SK-N-SH treated with all-trans-retinoic acid at 6 μM for 48 hours (cell line): Measurements from ENCODE around the gene ZNF789.

Source experiments
- ATAC-seq: fragments of 200-7000 bp; cut with Tn5 transposase; 3 replicates; pipeline ENCODE4 v1.9.1; 2020; ENCODE audit warnings: mild to moderate bottlenecking, moderate library complexity
- BACH2 ChIP-seq: fragments of 250-450 bp; sonication (Bioruptor Pico); IDR thresholded peaks from 2 replicates; pipeline ENCODE4 v1.9.0; 2021; ENCODE audit warnings: mild to moderate bottlenecking, borderline replicate concordance
- CREB5 ChIP-seq: fragments of 250-450 bp; sonication (Bioruptor Pico); IDR thresholded peaks from 2 replicates; pipeline ENCODE4 v1.5.1; 2020; ENCODE audit warnings: low read depth, mild to moderate bottlenecking, moderate library complexity
- ESRRG ChIP-seq: fragments of 250-450 bp; sonication (Bioruptor Pico); IDR thresholded peaks from 2 replicates; pipeline ENCODE4 v1.6.1; 2021; ENCODE audit warnings: mild to moderate bottlenecking
- GLIS3 ChIP-seq: fragments of 250-450 bp; sonication (Bioruptor Pico); IDR thresholded peaks from 2 replicates; pipeline ENCODE4 v1.5.0; 2020; ENCODE audit warnings: mild to moderate bottlenecking, moderate library complexity
- ISL1 ChIP-seq: fragments of 250-450 bp; sonication (Bioruptor Pico); IDR thresholded peaks from 2 replicates; pipeline ENCODE4 v2.1.2; 2022; ENCODE audit warnings: mild to moderate bottlenecking, moderate library complexity
- OSR1 ChIP-seq: fragments of 250-450 bp; sonication (Bioruptor Pico); IDR thresholded peaks from 2 replicates; pipeline ENCODE4 v1.8.0; 2022; ENCODE audit warnings: moderate library complexity, mild to moderate bottlenecking, inconsistent platforms
- PPARA ChIP-seq: fragments of 250-450 bp; sonication (Bioruptor Pico); IDR thresholded peaks from 2 replicates; pipeline ENCODE4 v1.5.0; 2020; ENCODE audit warnings: mild to moderate bottlenecking, borderline replicate concordance
- RARB ChIP-seq: fragments of 250-450 bp; sonication (Bioruptor Pico); IDR thresholded peaks from 2 replicates; pipeline ENCODE4 v1.8.0; 2021; ENCODE audit warnings: mild to moderate bottlenecking, moderate library complexity
- SNAI2 ChIP-seq: fragments of 250-450 bp; sonication (Bioruptor Pico); IDR thresholded peaks from 2 replicates; pipeline ENCODE4 v1.5.0; 2020; ENCODE audit warnings: mild to moderate bottlenecking, moderate library complexity
- TCF4 ChIP-seq: fragments of 250-450 bp; sonication (Bioruptor Pico); IDR thresholded peaks from 2 replicates; pipeline ENCODE4 v1.8.0; 2021; ENCODE audit warnings: mild to moderate bottlenecking, moderate library complexity, borderline replicate concordance
- TOX ChIP-seq: fragments of 250-450 bp; sonication (Bioruptor Pico); IDR thresholded peaks from 2 replicates; pipeline ENCODE4 v1.8.0; 2021; ENCODE audit warnings: mild to moderate bottlenecking, moderate library complexity, borderline replicate concordance
- TSHZ2 ChIP-seq: fragments of 250-450 bp; sonication (Bioruptor Pico); IDR thresholded peaks from 2 replicates; pipeline ENCODE4 v1.5.0; 2020; ENCODE audit warnings: mild to moderate bottlenecking, moderate library complexity
- ZC3H10 ChIP-seq: fragments of 250-450 bp; sonication (Bioruptor Pico); IDR thresholded peaks from 2 replicates; pipeline ENCODE4 v1.5.1; 2021; ENCODE audit warnings: mild to moderate bottlenecking, moderate library complexity
- ZFP3 ChIP-seq: fragments of 250-450 bp; sonication (Bioruptor Pico); IDR thresholded peaks from 2 replicates; pipeline ENCODE4 v1.5.0; 2020; ENCODE audit warnings: mild to moderate bottlenecking, moderate library complexity
- ZFP30 ChIP-seq: fragments of 450-650 bp; formaldehyde crosslinking; IDR thresholded peaks from 2 replicates; pipeline ENCODE4 v1.5.0; 2022; ENCODE audit warnings: mild to moderate bottlenecking, moderate library complexity
- ZNF565 ChIP-seq: fragments of 450-650 bp; formaldehyde crosslinking; conservative IDR thresholded peaks from 2 replicates; pipeline ENCODE4 v1.5.0; 2020; ENCODE audit warnings: low read depth, mild to moderate bottlenecking, moderate library complexity
- ZNF8 ChIP-seq: fragments of 450-650 bp; formaldehyde crosslinking; IDR thresholded peaks from 2 replicates; pipeline ENCODE4 v1.5.0; 2020; ENCODE audit warnings: mild to moderate bottlenecking, moderate library complexity
- TF ChIP-seq, protein P1 (sequence below): fragments of 250-450 bp; sonication (Bioruptor Pico); IDR thresholded peaks from 2 replicates; pipeline ENCODE4 v1.8.0; 2020; ENCODE audit warnings: mild to moderate bottlenecking, moderate library complexity, borderline replicate concordance
- TF ChIP-seq, protein P2 (sequence below): fragments of 250-450 bp; sonication (Bioruptor Pico); IDR thresholded peaks from 2 replicates; pipeline ENCODE4 v1.8.0; 2021; ENCODE audit warnings: low read depth, mild to moderate bottlenecking, moderate library complexity, borderline replicate concordance
- TF ChIP-seq, protein P3 (sequence below): fragments of 250-450 bp; sonication (Bioruptor Pico); IDR thresholded peaks from 2 replicates; pipeline ENCODE4 v1.5.1; 2021; ENCODE audit warnings: mild to moderate bottlenecking, moderate library complexity

ZNF789 gene

GRCh38 chr7:99452541-99452940, 20.1 kb upstream of the ZNF789 start:
- TF ChIP-seq ISL1 (no peak), ESRRG (CRISPR knock-in tag) (no peak), TSHZ2 (CRISPR knock-in tag) (no peak), GLIS3 (CRISPR knock-in tag) (no peak)
- TF ChIP-seq, protein P1, sequence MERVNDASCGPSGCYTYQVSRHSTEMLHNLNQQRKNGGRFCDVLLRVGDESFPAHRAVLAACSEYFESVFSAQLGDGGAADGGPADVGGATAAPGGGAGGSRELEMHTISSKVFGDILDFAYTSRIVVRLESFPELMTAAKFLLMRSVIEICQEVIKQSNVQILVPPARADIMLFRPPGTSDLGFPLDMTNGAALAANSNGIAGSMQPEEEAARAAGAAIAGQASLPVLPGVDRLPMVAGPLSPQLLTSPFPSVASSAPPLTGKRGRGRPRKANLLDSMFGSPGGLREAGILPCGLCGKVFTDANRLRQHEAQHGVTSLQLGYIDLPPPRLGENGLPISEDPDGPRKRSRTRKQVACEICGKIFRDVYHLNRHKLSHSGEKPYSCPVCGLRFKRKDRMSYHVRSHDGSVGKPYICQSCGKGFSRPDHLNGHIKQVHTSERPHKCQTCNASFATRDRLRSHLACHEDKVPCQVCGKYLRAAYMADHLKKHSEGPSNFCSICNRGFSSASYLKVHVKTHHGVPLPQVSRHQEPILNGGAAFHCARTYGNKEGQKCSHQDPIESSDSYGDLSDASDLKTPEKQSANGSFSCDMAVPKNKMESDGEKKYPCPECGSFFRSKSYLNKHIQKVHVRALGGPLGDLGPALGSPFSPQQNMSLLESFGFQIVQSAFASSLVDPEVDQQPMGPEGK, result no peak

DNA sequence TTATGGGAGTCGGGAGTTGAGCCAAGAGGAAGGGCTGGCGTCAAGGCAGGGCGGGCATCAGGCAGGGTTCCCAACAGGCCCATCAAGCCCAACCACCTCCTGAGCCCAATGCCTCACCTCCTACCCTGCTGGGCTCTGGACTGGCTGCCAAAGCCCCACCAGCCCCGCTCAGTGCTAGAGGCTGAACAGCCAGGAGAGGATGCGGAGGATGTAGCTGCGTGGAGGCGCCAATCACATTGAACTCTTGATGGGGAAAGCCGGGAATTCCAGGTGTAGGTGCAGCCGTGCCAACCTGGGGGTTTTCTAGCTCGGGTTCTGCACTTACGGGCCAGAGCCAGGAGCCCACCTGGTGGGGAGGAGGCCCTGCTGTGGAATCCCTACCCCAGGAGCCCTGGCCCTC, 19.6 kb upstream of the ZNF789 start:
- no peak for ATAC-seq
- TF ChIP-seq CREB5 (CRISPR knock-in tag), result no peak
- TF ChIP-seq GLIS3 (CRISPR knock-in tag), result no peak
- TF ChIP-seq PPARA, result no peak
- TF ChIP-seq ZFP30 (CRISPR knock-in tag), result no peak
- TF ChIP-seq RARB (CRISPR knock-in tag), result no peak
- TF ChIP-seq, protein P2, sequence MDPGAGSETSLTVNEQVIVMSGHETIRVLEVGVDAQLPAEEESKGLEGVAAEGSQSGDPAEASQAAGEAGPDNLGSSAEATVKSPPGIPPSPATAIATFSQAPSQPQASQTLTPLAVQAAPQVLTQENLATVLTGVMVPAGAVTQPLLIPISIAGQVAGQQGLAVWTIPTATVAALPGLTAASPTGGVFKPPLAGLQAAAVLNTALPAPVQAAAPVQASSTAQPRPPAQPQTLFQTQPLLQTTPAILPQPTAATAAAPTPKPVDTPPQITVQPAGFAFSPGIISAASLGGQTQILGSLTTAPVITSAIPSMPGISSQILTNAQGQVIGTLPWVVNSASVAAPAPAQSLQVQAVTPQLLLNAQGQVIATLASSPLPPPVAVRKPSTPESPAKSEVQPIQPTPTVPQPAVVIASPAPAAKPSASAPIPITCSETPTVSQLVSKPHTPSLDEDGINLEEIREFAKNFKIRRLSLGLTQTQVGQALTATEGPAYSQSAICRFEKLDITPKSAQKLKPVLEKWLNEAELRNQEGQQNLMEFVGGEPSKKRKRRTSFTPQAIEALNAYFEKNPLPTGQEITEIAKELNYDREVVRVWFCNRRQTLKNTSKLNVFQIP (CRISPR knock-in tag), result no peak
- no peak for TF ChIP-seq ZNF8 (CRISPR knock-in tag)
- no peak for TF ChIP-seq ESRRG (CRISPR knock-in tag)
- no peak for TF ChIP-seq ZFP3 (CRISPR knock-in tag)
- TF ChIP-seq, protein P3, sequence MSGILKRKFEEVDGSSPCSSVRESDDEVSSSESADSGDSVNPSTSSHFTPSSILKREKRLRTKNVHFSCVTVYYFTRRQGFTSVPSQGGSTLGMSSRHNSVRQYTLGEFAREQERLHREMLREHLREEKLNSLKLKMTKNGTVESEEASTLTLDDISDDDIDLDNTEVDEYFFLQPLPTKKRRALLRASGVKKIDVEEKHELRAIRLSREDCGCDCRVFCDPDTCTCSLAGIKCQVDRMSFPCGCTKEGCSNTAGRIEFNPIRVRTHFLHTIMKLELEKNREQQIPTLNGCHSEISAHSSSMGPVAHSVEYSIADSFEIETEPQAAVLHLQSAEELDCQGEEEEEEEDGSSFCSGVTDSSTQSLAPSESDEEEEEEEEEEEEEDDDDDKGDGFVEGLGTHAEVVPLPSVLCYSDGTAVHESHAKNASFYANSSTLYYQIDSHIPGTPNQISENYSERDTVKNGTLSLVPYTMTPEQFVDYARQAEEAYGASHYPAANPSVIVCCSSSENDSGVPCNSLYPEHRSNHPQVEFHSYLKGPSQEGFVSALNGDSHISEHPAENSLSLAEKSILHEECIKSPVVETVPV, result no peak
- TF ChIP-seq ZNF565 (CRISPR knock-in tag), result no peak
- TF ChIP-seq, protein P1, result no peak
- TF ChIP-seq ZC3H10, result no peak
- TF ChIP-seq TCF4 (CRISPR knock-in tag), result no peak
- no peak for TF ChIP-seq TOX (CRISPR knock-in tag)
- no peak for TF ChIP-seq OSR1
- TF ChIP-seq, all 23 proteins: peak for 0

More at GRCh38 chr7:99452541-99452940, 20.1 kb upstream of the ZNF789 start:
- no peak for ATAC-seq

- TF ChIP-seq RARB (CRISPR knock-in tag) (no peak), ZFP3 (CRISPR knock-in tag) (no peak), PPARA (no peak), GLIS3 (CRISPR knock-in tag) (no peak), ZFP30 (CRISPR knock-in tag) (no peak), OSR1 (no peak), ESRRG (CRISPR knock-in tag) (no peak), CREB5 (CRISPR knock-in tag) (no peak), ZNF565 (CRISPR knock-in tag) (no peak), SNAI2 (CRISPR knock-in tag) (no peak), TCF4 (CRISPR knock-in tag) (no peak), BACH2 (CRISPR knock-in tag) (no peak)
- TF ChIP-seq, protein P1, result no peak
- no peak; the same call in 2 of the 3 replicates for ATAC-seq
These were observed 16.8 kb upstream of the ZNF789 start for GRCh38 chr7:99455874-99456273.
